ENCODE data around the gene TAF7.

DNA sequence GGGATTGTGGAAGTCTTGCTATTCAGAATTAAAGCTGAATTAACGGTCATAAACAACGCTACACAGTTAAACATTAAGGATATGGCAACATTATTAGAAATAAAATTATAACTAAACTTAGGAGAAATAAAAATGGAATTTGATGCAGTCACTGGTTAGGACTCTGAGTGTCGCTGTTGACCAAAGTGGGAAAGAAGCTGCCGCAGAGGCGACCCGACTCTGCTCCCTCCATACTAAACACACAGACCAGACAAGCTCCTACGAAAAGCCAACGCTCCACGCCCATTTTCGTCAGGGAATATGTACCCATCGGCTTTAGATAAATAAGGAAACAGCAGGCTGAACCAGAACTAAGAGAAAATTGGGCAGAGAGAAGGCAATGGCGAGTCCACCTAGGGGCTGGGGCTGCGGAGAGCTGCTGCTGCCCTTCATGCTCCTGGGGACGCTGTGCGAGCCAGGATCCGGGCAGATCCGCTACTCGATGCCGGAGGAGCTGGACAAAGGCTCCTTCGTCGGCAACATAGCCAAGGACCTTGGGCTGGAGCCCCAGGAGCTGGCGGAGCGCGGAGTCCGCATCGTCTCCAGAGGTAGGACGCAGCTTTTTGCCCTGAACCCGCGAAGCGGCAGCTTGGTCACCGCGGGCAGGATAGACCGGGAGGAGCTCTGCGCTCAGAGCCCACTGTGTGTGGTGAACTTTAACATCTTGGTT, 43.5 kb upstream of the TAF7 start, which contains the start of gene PCDHGA5:
- TF ChIP-seq, protein P1, sequence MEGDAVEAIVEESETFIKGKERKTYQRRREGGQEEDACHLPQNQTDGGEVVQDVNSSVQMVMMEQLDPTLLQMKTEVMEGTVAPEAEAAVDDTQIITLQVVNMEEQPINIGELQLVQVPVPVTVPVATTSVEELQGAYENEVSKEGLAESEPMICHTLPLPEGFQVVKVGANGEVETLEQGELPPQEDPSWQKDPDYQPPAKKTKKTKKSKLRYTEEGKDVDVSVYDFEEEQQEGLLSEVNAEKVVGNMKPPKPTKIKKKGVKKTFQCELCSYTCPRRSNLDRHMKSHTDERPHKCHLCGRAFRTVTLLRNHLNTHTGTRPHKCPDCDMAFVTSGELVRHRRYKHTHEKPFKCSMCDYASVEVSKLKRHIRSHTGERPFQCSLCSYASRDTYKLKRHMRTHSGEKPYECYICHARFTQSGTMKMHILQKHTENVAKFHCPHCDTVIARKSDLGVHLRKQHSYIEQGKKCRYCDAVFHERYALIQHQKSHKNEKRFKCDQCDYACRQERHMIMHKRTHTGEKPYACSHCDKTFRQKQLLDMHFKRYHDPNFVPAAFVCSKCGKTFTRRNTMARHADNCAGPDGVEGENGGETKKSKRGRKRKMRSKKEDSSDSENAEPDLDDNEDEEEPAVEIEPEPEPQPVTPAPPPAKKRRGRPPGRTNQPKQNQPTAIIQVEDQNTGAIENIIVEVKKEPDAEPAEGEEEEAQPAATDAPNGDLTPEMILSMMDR (IDR thresholded peaks at IDR 0.05; ENCODE audit: low read depth, low read length), result no peak
- TF ChIP-seq POLR2A (IDR thresholded peaks at IDR 0.05; ENCODE audit: extremely low read depth, insufficient read length), result no peak

Measured in NB4 (cell line).